AG04450 (cell line): Measurements from ENCODE around the gene PARD3. TPM values are rescaled to one million over a fixed set of nuclear protein-coding genes. Genes with fewer than 3 reads are reported as not detected.
"Not testable (repeated sequence)": the region's sequence is repeated elsewhere in the genome, so short reads cannot be mapped to it uniquely, and the experiment has no call there.

Experiments
- CTCF ChIA-PET: fragments of 300-600, 350-600 bp; formaldehyde crosslinking; extraction: SDS; loops from one replicate; lab custom pipeline; 2022; ENCODE audit warnings: antibody characterized with exemption, inconsistent platforms; lab: Charles Lee
- POLR2A ChIA-PET: fragments of 350-600 bp; formaldehyde crosslinking; extraction: SDS; loops from one replicate; lab custom pipeline; 2021; ENCODE audit warnings: antibody characterized with exemption, inconsistent platforms; lab: Yijun Ruan, JAX
- DNase-seq: peaks from one replicate; pipeline ENCODE4 v3.0.0-alpha.2; 2011; ENCODE audit warnings: low read depth, low spot score
- H3K27ac ChIP-seq: one replicate; pipeline ENCODE4 v1.5.1; 2012; ENCODE audit warnings: low read depth, low read length, control low read depth
- H3K27me3 ChIP-seq: one replicate; pipeline ENCODE4 v1.6.0; 2012; ENCODE audit warnings: low read length; ENCODE audit not compliant: control insufficient read depth, insufficient read depth
- H3K4me3 ChIP-seq: 2 replicates; pipeline ENCODE4 v1.5.1; 2011; ENCODE audit warnings: mild to moderate bottlenecking, low read depth, low read length, control low read depth
- H3K9me3 ChIP-seq: 2 replicates; pipeline ENCODE4 v1.5.1; 2012; ENCODE audit warnings: low read length; ENCODE audit not compliant: control insufficient read depth, insufficient read depth
- CTCF ChIP-seq: IDR thresholded peaks from 2 replicates; pipeline ENCODE4 v1.5.1; 2011; ENCODE audit warnings: low read depth, low read length, control low read depth, inconsistent platforms
- polyA plus RNA-seq: library from polyadenylated mRNA; depleted of rRNA; stranded (reverse); fragments of >200 nt; gene quantifications from 2 replicates; pipeline ENCODE4 v1.2.3, GENCODE V29; 2011

Gene PARD3
- polyA plus RNA-seq, 1 experiment, result 43.1 TPM

GRCh38 chr10:34647875-34648865 lies 166.9 kb downstream of the PARD3 start:
- Histone ChIP-seq H3K9me3 (no peaks in the 10 kb centered on the region), H3K27me3 (no peaks in the 10 kb centered on the region), H3K4me3 (no peak overlapping the region), H3K27ac (no peak overlapping the region)
- no peak for TF ChIP-seq CTCF
- POLR2A ChIA-PET, result no interaction called here
- DNase-seq, result no peak
- CTCF ChIA-PET, result interaction anchor here (2.3 to 2.6 kb wide), 2 partner anchors 8 to 10 kb away, joined by 7 to 11 read pairs; no protein-coding TSS in a partner anchor

GRCh38 chr10:34647160-34647559 lies 167.9 kb downstream of the PARD3 start:
- Histone ChIP-seq H3K27me3 (no peaks in the 10 kb centered on the region), H3K4me3 (no peak overlapping the region), H3K9me3 (no peaks in the 10 kb centered on the region), H3K27ac (no peak overlapping the region)
- DNase-seq, result no peak
- TF ChIP-seq CTCF, result no peak
- ChIA-PET CTCF (interaction anchor here (2.3 to 2.6 kb wide), 2 partner anchors 9 kb away, joined by 7 to 11 read pairs; no protein-coding TSS in a partner anchor), POLR2A (no interaction called here)

GRCh38 chr10:34646331-34646730 lies 168.8 kb downstream of the PARD3 start:
- Histone ChIP-seq H3K27me3 (no peaks in the 10 kb centered on the region), H3K27ac (no peak overlapping the region), H3K4me3 (no peak overlapping the region), H3K9me3 (no peaks in the 10 kb centered on the region)
- no peak for DNase-seq
- CTCF ChIA-PET, result interaction anchor here (2.3 to 2.6 kb wide), 2 partner anchors 8 to 9 kb away, joined by 7 to 11 read pairs; no protein-coding TSS in a partner anchor
- POLR2A ChIA-PET, result no interaction called here
- no peak for TF ChIP-seq CTCF

GRCh38 chr10:34644815-34645214 lies 170.3 kb downstream of the PARD3 start:
- CTCF ChIA-PET, H3K27ac ChIP-seq, H3K27me3 ChIP-seq, POLR2A ChIA-PET, H3K9me3 ChIP-seq, H3K4me3 ChIP-seq, DNase-seq: not testable (repeated sequence)

GRCh38 chr10:34644224-34644623 lies 170.9 kb downstream of the PARD3 start:
- Histone ChIP-seq H3K4me3 (no peak overlapping the region), H3K27me3 (no peaks in the 10 kb centered on the region), H3K27ac (no peak overlapping the region), H3K9me3 (no peaks in the 10 kb centered on the region)
- ChIA-PET CTCF (no interaction called here), POLR2A (no interaction called here)
- TF ChIP-seq CTCF, result no peak
- no peak for DNase-seq
